Activated CD4-positive, alpha-beta T cell treated with anti-CD3 and anti-CD28 coated beads for 36 hours (primary cell): Measurements from ENCODE around the gene MAPK1. TPM values are rescaled to one million over a fixed set of nuclear protein-coding genes. Genes with fewer than 3 reads are reported as not detected.

Source experiments
- ATAC-seq: fragments of 200-7000 bp; cut with Tn5 transposase; one replicate; pipeline ENCODE4 v1.10.0; 2021; ENCODE audit warnings: mild to moderate bottlenecking, moderate library complexity
- CTCF ChIA-PET: fragments of 350-600 bp; sonication (Branson Sonifier 250); formaldehyde crosslinking; loops from one replicate; lab custom pipeline; 2021; ENCODE audit warnings: antibody characterized with exemption; lab: Charles Lee
- POLR2A ChIA-PET: fragments of 350-600 bp; sonication (Branson Sonifier 250); formaldehyde crosslinking; loops from one replicate; lab custom pipeline; 2021; ENCODE audit warnings: antibody characterized with exemption, inconsistent platforms; lab: Charles Lee
- DNase-seq: peaks from one replicate; pipeline ENCODE4 v3.0.0-alpha.2; 2020
- H3K27ac Mint-ChIP-seq: one replicate; pipeline ENCODE4 v1.8.0; 2021; ENCODE audit warnings: mixed read lengths
- H3K27me3 Mint-ChIP-seq: one replicate; pipeline ENCODE4 v1.8.0; 2021; ENCODE audit warnings: mixed read lengths
- H3K36me3 Mint-ChIP-seq: one replicate; pipeline ENCODE4 v1.8.0; 2021; ENCODE audit warnings: low read depth, mixed read lengths
- H3K4me1 Mint-ChIP-seq: one replicate; pipeline ENCODE4 v1.8.0; 2021; ENCODE audit warnings: mixed read lengths
- H3K4me3 Mint-ChIP-seq: one replicate; pipeline ENCODE4 v1.8.0; 2021; ENCODE audit warnings: mild to moderate bottlenecking, moderate library complexity, mixed read lengths
- H3K9me3 Mint-ChIP-seq: one replicate; pipeline ENCODE4 v1.8.0; 2021; ENCODE audit warnings: low read depth, mixed read lengths
- intact Hi-C, 2 experiments: fragments of 100-400 bp; cut with DNase I in 1 of 2; cut with micrococcal nuclease in 1 of 2; formaldehyde crosslinking; loops; one replicate each; pipeline versions ENCODE4 v1.14.2 to v1.15.1; 2022 to 2024; cut with DNase I, micrococcal nuclease
- total RNA-seq, 2 experiments: library from RNA; stranded (reverse); gene quantifications; one replicate each; pipeline ENCODE4 v1.2.3, GENCODE V29; 2021

The MAPK1 gene
- total RNA-seq, 2 experiments from 2014 or later = 91.9 to 108 TPM

GRCh38 chr22:21762712-21763581, 104.5 kb downstream of the MAPK1 start:
- intact Hi-C loops = loop anchor here (1.0 to 10.0 kb wide), 9 partner anchors 28 to 189 kb away; partner anchors contain the start of genes PPM1F (in 1 of the 2) and YPEL1 (in 1 of the 2)
- Mint-ChIP-seq H3K4me1 (peaks cover 67% of the 10 kb centered on the region), H3K9me3 (no peaks in the 10 kb centered on the region), H3K4me3 (no peak overlapping the region), H3K27me3 (no peaks in the 10 kb centered on the region), H3K36me3 (peaks cover 70% of the 10 kb centered on the region), H3K27ac (peak overlapping the region; percentile 48)
- ATAC-seq (peak; percentile 75), DNase-seq (peak; percentile 75)
- POLR2A ChIA-PET = interaction anchor here (0.6 to 1.5 kb wide), 6 partner anchors 14 to 175 kb away, joined by 3 to 6 read pairs (median 4); partner anchors contain the start of genes MAPK1 and YPEL1
- CTCF ChIA-PET = interaction anchor here (0.8 to 2.5 kb wide), 7 partner anchors 8 to 209 kb away, joined by 3 to 9 read pairs (median 3); no protein-coding TSS in a partner anchor

GRCh38 chr22:21761994-21762680, 105.3 kb downstream of the MAPK1 start:
- no peaks in the 10 kb centered on the region for H3K9me3 Mint-ChIP-seq
- no peak overlapping the region for H3K27ac Mint-ChIP-seq
- peaks cover 60% of the 10 kb centered on the region for H3K4me1 Mint-ChIP-seq
- POLR2A ChIA-PET = interaction anchor here (0.6 to 1.5 kb wide), 6 partner anchors 13 to 115 kb away, joined by 3 to 6 read pairs (median 4); partner anchors contain the start of genes MAPK1 and YPEL1
- intact Hi-C loops = loop anchor here (1.0 to 10.0 kb wide), 9 partner anchors 27 to 190 kb away; partner anchors contain the start of genes PPM1F (in 1 of the 2) and YPEL1 (in 1 of the 2)
- no peaks in the 10 kb centered on the region for H3K27me3 Mint-ChIP-seq
- H3K36me3 Mint-ChIP-seq = peaks cover 69% of the 10 kb centered on the region
- H3K4me3 Mint-ChIP-seq = no peak overlapping the region
- CTCF ChIA-PET = interaction anchor here (0.5 to 2.5 kb wide), 10 partner anchors 9 to 210 kb away, joined by 3 to 9 read pairs (median 3); no protein-coding TSS in a partner anchor
- ATAC-seq (no peak), DNase-seq (no peak)

- intact Hi-C loops = loop anchor here (5.0 to 10.0 kb wide), 2 partner anchors 54 to 191 kb away; partner anchors contain the start of gene PPM1F (in 1 of the 2)
Observed at GRCh38 chr22:21761086-21761485, 106.4 kb downstream of the MAPK1 start.

GRCh38 chr22:21760640-21761039, 106.8 kb downstream of the MAPK1 start:
- ATAC-seq = no peak
- Mint-ChIP-seq H3K4me1 (peaks cover 50% of the 10 kb centered on the region), H3K36me3 (peaks cover 60% of the 10 kb centered on the region), H3K9me3 (no peaks in the 10 kb centered on the region), H3K27ac (no peak overlapping the region), H3K27me3 (no peaks in the 10 kb centered on the region), H3K4me3 (no peak overlapping the region)
- DNase-seq = no peak
- ChIA-PET CTCF (interaction anchor here (1.3 to 2.5 kb wide), 3 partner anchors 11 to 115 kb away, joined by 3 to 9 read pairs (median 3); no protein-coding TSS in a partner anchor), POLR2A (interaction anchor here (0.5 to 1.3 kb wide), 2 partner anchors 116 to 126 kb away, joined by 3 read pairs; no protein-coding TSS in a partner anchor)
- intact Hi-C loops = loop anchor here (5.0 to 10.0 kb wide), 2 partner anchors 54 to 192 kb away; partner anchors contain the start of gene PPM1F (in 1 of the 2)

More at GRCh38 chr22:21761086-21761485, 106.4 kb downstream of the MAPK1 start:
- CTCF ChIA-PET = interaction anchor here (1.3 to 2.5 kb wide), 4 partner anchors 10 to 177 kb away, joined by 3 to 9 read pairs (median 3); no protein-coding TSS in a partner anchor
- Mint-ChIP-seq H3K27ac (no peak overlapping the region), H3K9me3 (no peaks in the 10 kb centered on the region), H3K4me1 (peaks cover 50% of the 10 kb centered on the region), H3K4me3 (no peak overlapping the region), H3K27me3 (no peaks in the 10 kb centered on the region), H3K36me3 (peaks cover 62% of the 10 kb centered on the region)
- ATAC-seq (peak; percentile 56), DNase-seq (peak; percentile 61)
- POLR2A ChIA-PET = interaction anchor here (0.5 to 1.3 kb wide), 2 partner anchors 116 to 126 kb away, joined by 3 read pairs; no protein-coding TSS in a partner anchor

- H3K4me3 Mint-ChIP-seq = no peak overlapping the region
- intact Hi-C loops = loop anchor here (5.0 to 10.0 kb wide), 2 partner anchors 55 to 192 kb away; partner anchors contain the start of gene PPM1F (in 1 of the 2)
- H3K36me3 Mint-ChIP-seq = peaks cover 51% of the 10 kb centered on the region
- H3K4me1 Mint-ChIP-seq = peaks cover 42% of the 10 kb centered on the region
- H3K27ac Mint-ChIP-seq = no peak overlapping the region
- no peaks in the 10 kb centered on the region for H3K27me3 Mint-ChIP-seq
- ChIA-PET CTCF (no interaction called here), POLR2A (no interaction called here)
- DNase-seq (no peak), ATAC-seq (no peak)
- H3K9me3 Mint-ChIP-seq = no peaks in the 10 kb centered on the region
Observed at GRCh38 chr22:21759646-21760376, 107.6 kb downstream of the MAPK1 start.

GRCh38 chr22:21759093-21759492, 108.4 kb downstream of the MAPK1 start:
- no peaks in the 10 kb centered on the region for H3K9me3 Mint-ChIP-seq
- peaks cover 35% of the 10 kb centered on the region for H3K4me1 Mint-ChIP-seq
- ChIA-PET CTCF (no interaction called here), POLR2A (no interaction called here)
- H3K27ac Mint-ChIP-seq = no peak overlapping the region
- no peak overlapping the region for H3K4me3 Mint-ChIP-seq
- intact Hi-C loops = no loop called here
- ATAC-seq = no peak
- peaks cover 47% of the 10 kb centered on the region for H3K36me3 Mint-ChIP-seq
- no peak for DNase-seq
- no peaks in the 10 kb centered on the region for H3K27me3 Mint-ChIP-seq

GRCh38 chr22:21758091-21758864, 109.2 kb downstream of the MAPK1 start:
- ATAC-seq = no peak
- ChIA-PET CTCF (interaction anchor here (0.7 kb wide), 1 partner anchor 10 kb away, joined by 4 read pairs; no protein-coding TSS in a partner anchor), POLR2A (no interaction called here)
- Mint-ChIP-seq H3K9me3 (no peaks in the 10 kb centered on the region), H3K4me3 (no peak overlapping the region), H3K36me3 (peaks cover 41% of the 10 kb centered on the region), H3K4me1 (peaks cover 27% of the 10 kb centered on the region), H3K27ac (no peak overlapping the region), H3K27me3 (no peaks in the 10 kb centered on the region)
- no peak for DNase-seq
- intact Hi-C loops = no loop called here

- intact Hi-C loops = no loop called here
- ATAC-seq (peak; percentile 59), DNase-seq (peak; percentile 26)
- H3K4me3 Mint-ChIP-seq = no peak overlapping the region
- no peaks in the 10 kb centered on the region for H3K9me3 Mint-ChIP-seq
- no peak overlapping the region for H3K27ac Mint-ChIP-seq
- peaks cover 6% of the 10 kb centered on the region for H3K4me1 Mint-ChIP-seq
- POLR2A ChIA-PET = interaction anchor here (1.4 kb wide), 1 partner anchor 20 kb away, joined by 3 read pairs; no protein-coding TSS in a partner anchor
- CTCF ChIA-PET = no interaction called here
- no peaks in the 10 kb centered on the region for H3K27me3 Mint-ChIP-seq
- peaks cover 24% of the 10 kb centered on the region for H3K36me3 Mint-ChIP-seq
Observed at GRCh38 chr22:21755851-21756284, 111.6 kb downstream of the MAPK1 start.

GRCh38 chr22:21754523-21754922, 112.9 kb downstream of the MAPK1 start:
- Mint-ChIP-seq H3K9me3 (no peaks in the 10 kb centered on the region), H3K27ac (no peak overlapping the region), H3K4me3 (no peak overlapping the region), H3K27me3 (no peaks in the 10 kb centered on the region), H3K36me3 (peaks cover 20% of the 10 kb centered on the region), H3K4me1 (peaks cover 4% of the 10 kb centered on the region)
- intact Hi-C loops = no loop called here
- DNase-seq (no peak), ATAC-seq (no peak)
- ChIA-PET CTCF (no interaction called here), POLR2A (interaction anchor here (1.4 kb wide), 1 partner anchor 19 kb away, joined by 3 read pairs; no protein-coding TSS in a partner anchor)
